ENCODE measurements around the gene PLCB3.
"Not testable (repeated sequence)": the region's sequence is repeated elsewhere in the genome, so short reads cannot be mapped to it uniquely, and the experiment has no call there.

The PLCB3 gene

DNA sequence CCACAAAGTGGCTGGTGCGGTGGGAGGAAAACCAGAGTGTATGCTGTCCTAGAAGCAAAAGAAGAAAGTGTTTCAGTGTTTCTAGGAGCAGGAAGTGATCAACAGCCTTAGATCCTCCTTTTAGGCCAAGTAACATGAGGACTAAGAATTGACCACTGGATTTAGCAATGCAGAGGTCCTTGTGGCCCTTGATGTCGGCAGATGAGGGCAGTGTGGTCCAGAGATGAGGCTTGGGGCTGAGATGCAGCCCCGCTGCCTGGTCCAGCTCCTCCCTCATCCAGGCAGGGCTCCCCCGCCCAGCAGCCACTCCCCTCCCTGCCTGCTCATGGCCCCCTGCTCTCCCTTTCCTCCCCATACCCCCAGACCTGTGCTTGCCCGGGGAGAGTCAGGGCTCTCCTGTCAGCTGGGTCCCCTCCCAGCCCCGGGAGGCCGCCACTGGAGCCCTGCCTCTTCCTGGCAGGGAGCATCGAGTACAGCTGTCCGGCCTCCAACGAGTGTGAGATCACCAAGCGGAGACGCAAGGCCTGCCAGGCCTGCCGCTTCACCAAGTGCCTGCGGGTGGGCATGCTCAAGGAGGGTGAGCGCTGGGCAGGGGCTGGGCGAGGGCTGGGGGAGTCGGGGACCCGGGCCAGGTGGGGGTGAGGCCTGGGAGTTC is 62.3 kb downstream of the PLCB3 start:
- no peak overlapping the region for H3K4me3 ChIP-seq (ENCODE audit: low read depth, low read length)
- no peak for DNase-seq (ENCODE audit: low read depth)

- no peak for DNase-seq (ENCODE audit: low read depth)
- H3K4me3 ChIP-seq (ENCODE audit: low read depth, low read length): no peak overlapping the region
Measured at GRCh38 chr11:64314146-64314804, 62.9 kb downstream of the PLCB3 start.

DNA sequence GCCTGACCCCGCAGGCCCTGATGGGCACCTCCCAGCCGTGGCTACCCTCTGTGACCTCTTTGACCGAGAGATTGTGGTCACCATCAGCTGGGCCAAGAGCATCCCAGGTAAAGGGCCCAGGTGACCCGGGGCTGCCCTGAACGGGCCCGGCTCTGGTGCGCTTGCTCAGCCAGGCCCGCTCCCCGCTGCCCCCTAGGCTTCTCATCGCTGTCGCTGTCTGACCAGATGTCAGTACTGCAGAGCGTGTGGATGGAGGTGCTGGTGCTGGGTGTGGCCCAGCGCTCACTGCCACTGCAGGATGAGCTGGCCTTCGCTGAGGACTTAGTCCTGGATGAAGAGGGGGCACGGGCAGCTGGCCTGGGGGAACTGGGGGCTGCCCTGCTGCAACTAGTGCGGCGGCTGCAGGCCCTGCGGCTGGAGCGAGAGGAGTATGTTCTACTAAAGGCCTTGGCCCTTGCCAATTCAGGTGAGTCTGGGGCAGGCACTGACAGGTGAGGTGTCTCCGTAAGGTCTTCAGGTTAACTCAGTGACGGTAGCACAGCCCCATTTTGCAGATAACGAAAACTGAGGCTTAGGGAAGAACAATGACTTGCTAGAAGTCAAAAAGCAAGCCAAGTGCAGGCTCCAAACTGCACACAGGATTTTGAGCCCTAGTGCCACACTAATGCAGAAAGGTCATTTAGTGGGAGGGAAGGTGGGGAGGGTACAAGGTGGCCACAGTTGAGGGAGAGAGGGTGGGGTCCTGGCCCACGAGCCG is 63.7 kb downstream of the PLCB3 start:
- no peak for DNase-seq (ENCODE audit: low read depth)
- no peak overlapping the region for H3K4me3 ChIP-seq (ENCODE audit: low read depth, low read length)

GRCh38 chr11:64315667-64316526 is 64.6 kb downstream of the PLCB3 start:
- not testable (repeated sequence) for DNase-seq (ENCODE audit: low read depth); H3K4me3 ChIP-seq (ENCODE audit: low read depth, low read length)

- peak overlapping the region; percentile 75 for H3K4me3 ChIP-seq (ENCODE audit: low read depth, low read length)
- DNase-seq (ENCODE audit: low read depth): no peak
Measured at GRCh38 chr11:64316672-64317324, 65.5 kb downstream of the PLCB3 start.

- peak; percentile 81 for DNase-seq (ENCODE audit: low read depth)
- peak within 1 kb of the TSS; percentile 75 for H3K4me3 ChIP-seq (ENCODE audit: low read depth, low read length)
Measured at GRCh38 chr11:64317325-64317960, 66.1 kb downstream of the PLCB3 start, which contains the start of gene TRMT112. TRMT112 (minus strand) TSS chr11:64317559; CDS start chr11:64317526, 33 bp downstream.

GRCh38 chr11:64317961-64318765 is 66.8 kb downstream of the PLCB3 start, which contains the start of gene PRDX5:
PRDX5 (plus strand) TSS chr11:64318121; CDS start chr11:64318216, 95 bp downstream.
- peak; percentile 76 for DNase-seq (ENCODE audit: low read depth)
- peak within 1 kb of the TSS; percentile 75 for H3K4me3 ChIP-seq (ENCODE audit: low read depth, low read length)

All from skeletal muscle cell (primary cell).